Medulla oblongata (tissue), 1 donor: ENCODE data around the gene KLK8.
"Not testable (repeated sequence)": the region's sequence is repeated elsewhere in the genome, so short reads cannot be mapped to it uniquely, and the experiment has no call there.

ENCODE experiments used
- DNase-seq: peaks from one replicate; pipeline ENCODE4 v3.0.0-alpha.2; 2015; ENCODE audit errors: extremely low spot score

Gene KLK8

GRCh38 chr19:50982186-50982585 is 19.2 kb downstream of the KLK8 start:
- no peak for DNase-seq

GRCh38 chr19:50981587-50982146 is 19.7 kb downstream of the KLK8 start:
- DNase-seq: no peak

- DNase-seq: no peak
Observed at GRCh38 chr19:50980208-50980607, 21.2 kb downstream of the KLK8 start.

- no peak for DNase-seq
Observed at GRCh38 chr19:50979758-50980157, 21.6 kb downstream of the KLK8 start.

- no peak for DNase-seq
Observed at GRCh38 chr19:50978772-50979390, 22.5 kb downstream of the KLK8 start.

GRCh38 chr19:50977626-50978025 is 23.8 kb downstream of the KLK8 start:
- peak; percentile 40 for DNase-seq

- DNase-seq: no peak
Observed at GRCh38 chr19:50975766-50976165, 25.6 kb downstream of the KLK8 start.

- DNase-seq: no peak
Observed at GRCh38 chr19:50974702-50975556, 26.5 kb downstream of the KLK8 start.

- DNase-seq: no peak
Observed at GRCh38 chr19:50972795-50973376, 28.5 kb downstream of the KLK8 start.

- DNase-seq: not testable (repeated sequence)
Observed at GRCh38 chr19:50969810-50970209, 31.6 kb downstream of the KLK8 start.

- DNase-seq: peak; percentile 91
Observed at GRCh38 chr19:50969413-50969760, 32.0 kb downstream of the KLK8 start, which contains the start of gene KLK6. Gene KLK6 (minus strand): TSS chr19:50969591. CDS start chr19:50968104, 1,487 bp downstream.

GRCh38 chr19:50968716-50969412 is 32.5 kb downstream of the KLK8 start:
- DNase-seq: no peak

- peak; percentile 21 for DNase-seq
Observed at GRCh38 chr19:50967929-50968715, 33.3 kb downstream of the KLK8 start.

GRCh38 chr19:50964266-50964665 is 37.1 kb downstream of the KLK8 start:
- DNase-seq: no peak

GRCh38 chr19:50963381-50963780 is 38.0 kb downstream of the KLK8 start:
- no peak for DNase-seq

GRCh38 chr19:50962245-50962644 is 39.2 kb downstream of the KLK8 start:
- no peak for DNase-seq

GRCh38 chr19:50959731-50960500 is 41.5 kb downstream of the KLK8 start:
- DNase-seq: no peak

- DNase-seq: no peak
Observed at GRCh38 chr19:50957587-50957986, 43.8 kb downstream of the KLK8 start.

- DNase-seq: no peak
Observed at GRCh38 chr19:50952910-50953309, 48.5 kb downstream of the KLK8 start, which contains the start of gene KLK5. Gene KLK5 (minus strand): TSS chr19:50953038. CDS start chr19:50952657, 381 bp downstream.

- DNase-seq: no peak
Observed at GRCh38 chr19:50949861-50950260, 51.5 kb downstream of the KLK8 start.
